Stimulated activated naive B cell treated with anti-CD40 and anti-IgM and Interleukin-4, amounts not matched to agents 10 μg/mL and 1 μg/mL and 100 μg/mL, for 72 hours (primary cell): ENCODE results near the gene VAMP2.

Experiments
- ATAC-seq, 2 donors: fragments of 150-1000 bp; cut with Tn5 transposase; replicated peaks; 2 replicates each; pipeline ENCODE4 v1.10.0; 2021; ENCODE audit warnings: moderate library complexity in 1 of 2
- DNase-seq: peaks from one replicate; pipeline ENCODE4 v3.0.0; 2021
- H3K27ac Mint-ChIP-seq: one replicate; pipeline ENCODE4 v1.8.0; 2022; ENCODE audit warnings: mild to moderate bottlenecking, mixed read lengths
- H3K27me3 Mint-ChIP-seq, 2 donors: one replicate each; pipeline ENCODE4 v1.8.0; 2022; ENCODE audit warnings: mixed read lengths in 2 of 2
- H3K36me3 Mint-ChIP-seq, 2 donors: one replicate each; pipeline ENCODE4 v1.8.0; 2022; ENCODE audit warnings: mixed read lengths in 2 of 2, mild to moderate bottlenecking in 1 of 2
- H3K4me1 Mint-ChIP-seq, 2 donors: one replicate each; pipeline ENCODE4 v1.8.0; 2022; ENCODE audit warnings: mixed read lengths in 2 of 2, mild to moderate bottlenecking in 1 of 2
- H3K4me3 Mint-ChIP-seq, 2 donors: one replicate each; pipeline ENCODE4 v1.8.0; 2022; ENCODE audit warnings: mild to moderate bottlenecking in 2 of 2, mixed read lengths in 2 of 2, moderate library complexity in 1 of 2
- H3K9me3 Mint-ChIP-seq, 2 donors: one replicate each; pipeline ENCODE4 v1.8.0; 2022; ENCODE audit warnings: mixed read lengths in 2 of 2, mild to moderate bottlenecking in 1 of 2

VAMP2 gene

DNA sequence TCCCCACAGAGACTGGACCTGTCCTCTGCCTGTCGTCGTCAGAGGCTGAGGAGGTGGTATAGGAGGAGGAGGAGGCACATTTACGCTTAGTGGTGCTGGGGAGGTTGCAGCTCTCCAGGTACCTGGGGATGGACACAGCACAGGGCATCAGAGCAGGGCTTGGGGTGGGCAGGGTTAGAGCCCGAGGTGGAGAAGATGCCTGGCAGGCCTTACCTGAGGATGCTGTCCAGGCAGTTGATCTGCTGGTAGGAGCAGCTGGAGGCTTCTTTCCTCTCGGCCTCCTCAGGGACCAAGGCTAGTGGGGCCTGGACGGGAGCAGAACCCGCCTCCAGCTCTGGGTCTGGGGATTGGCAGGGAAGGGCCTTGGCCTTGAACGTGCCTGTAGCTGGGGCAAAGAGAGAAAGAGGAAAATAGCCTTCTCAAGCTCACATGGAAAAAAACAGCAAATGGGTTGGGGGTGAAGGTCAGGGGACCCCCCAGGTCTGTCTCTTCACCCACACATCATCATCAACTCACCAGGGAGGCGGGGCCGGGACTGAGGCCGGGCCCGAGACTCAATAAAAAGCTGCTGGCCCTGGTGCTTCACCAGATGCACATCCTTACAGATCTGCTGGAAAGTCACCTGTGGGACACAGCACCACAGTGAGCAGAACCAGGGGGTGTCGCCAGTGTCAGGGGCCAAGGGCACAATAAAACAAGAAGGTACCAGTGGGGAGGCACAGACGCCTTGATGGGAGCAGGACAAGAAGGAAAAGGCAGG, 16.2 kb downstream of the VAMP2 start:
- Mint-ChIP-seq H3K4me1 (peaks cover 5 to 20% of the 10 kb centered on the region in 2 donors), H3K4me3 (no peak overlapping the region), H3K27ac (no peak overlapping the region), H3K27me3 (no peaks in the 10 kb centered on the region), H3K36me3 (peaks cover 54 to 75% of the 10 kb centered on the region in 2 donors), H3K9me3 (no peaks in the 10 kb centered on the region)
- ATAC-seq, result no peak
- no peak for DNase-seq

DNA sequence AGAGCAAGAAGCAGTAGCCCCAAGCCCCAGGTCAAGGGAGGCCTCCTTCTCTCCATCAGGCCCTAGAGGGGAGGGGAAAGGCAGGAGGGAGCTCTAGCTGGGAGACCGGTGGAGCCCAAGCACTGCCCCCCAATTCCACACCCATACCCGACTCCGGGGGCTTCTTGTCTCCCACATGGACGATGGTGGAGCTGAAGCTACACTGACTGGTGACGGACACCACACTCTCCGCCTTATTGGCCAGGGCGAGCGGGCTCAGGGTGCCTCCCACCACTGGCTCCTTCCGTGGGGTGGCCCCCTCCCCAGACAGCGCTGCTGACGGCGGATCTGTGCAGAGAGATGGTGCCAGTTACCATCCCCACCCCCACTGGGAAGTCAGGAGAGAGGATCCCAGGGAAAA, 16.9 kb downstream of the VAMP2 start:
- Mint-ChIP-seq H3K9me3 (no peaks in the 10 kb centered on the region), H3K4me1 (peaks cover 5 to 18% of the 10 kb centered on the region in 2 donors), H3K4me3 (no peak overlapping the region), H3K36me3 (peaks cover 59 to 82% of the 10 kb centered on the region in 2 donors), H3K27ac (peak overlapping the region; percentile 54), H3K27me3 (no peaks in the 10 kb centered on the region)
- ATAC-seq (no peak), DNase-seq (no peak)

DNA sequence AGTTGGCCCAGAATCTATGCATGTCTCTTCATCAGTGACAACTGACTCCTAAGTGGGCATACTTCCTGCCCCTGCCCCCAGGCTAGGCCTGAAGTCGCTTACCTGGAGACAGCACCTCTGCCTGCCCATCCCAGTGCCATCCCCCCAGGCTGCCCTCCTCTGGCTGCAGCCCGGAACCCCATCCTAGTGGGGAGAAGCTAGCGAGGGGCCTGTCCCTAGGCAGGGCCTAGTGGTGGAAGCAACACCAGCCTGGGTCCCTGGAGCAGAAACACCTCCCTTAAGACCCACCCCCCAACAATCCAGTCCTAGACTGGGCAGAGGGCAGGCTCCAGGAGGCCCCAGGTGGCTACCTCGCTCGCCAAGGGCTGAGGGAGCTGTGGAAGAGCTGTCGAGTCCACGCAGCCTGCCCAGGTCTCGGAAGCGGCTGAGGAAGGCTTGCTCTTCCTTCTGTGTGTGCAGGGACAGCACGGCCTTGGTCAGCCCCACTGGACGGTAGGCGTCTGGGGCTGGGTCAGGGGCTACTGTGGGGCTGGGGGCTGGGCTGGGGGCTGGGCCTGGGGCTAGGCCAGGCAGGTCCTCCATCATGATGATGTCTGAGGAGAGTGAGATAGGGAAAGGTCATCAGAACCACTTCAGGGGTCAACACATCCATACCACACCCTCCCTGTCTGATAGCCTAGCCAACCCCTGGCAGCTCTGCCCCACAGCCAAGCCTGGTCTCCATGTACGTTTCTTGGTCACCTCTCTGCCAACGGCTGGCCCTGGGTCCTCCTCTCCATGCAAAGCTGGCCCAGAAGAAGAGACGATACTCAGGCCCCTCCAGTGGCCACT, 18.1 kb downstream of the VAMP2 start:
- ATAC-seq (no peak), DNase-seq (no peak)
- no peak overlapping the region for H3K4me3 Mint-ChIP-seq

DNA sequence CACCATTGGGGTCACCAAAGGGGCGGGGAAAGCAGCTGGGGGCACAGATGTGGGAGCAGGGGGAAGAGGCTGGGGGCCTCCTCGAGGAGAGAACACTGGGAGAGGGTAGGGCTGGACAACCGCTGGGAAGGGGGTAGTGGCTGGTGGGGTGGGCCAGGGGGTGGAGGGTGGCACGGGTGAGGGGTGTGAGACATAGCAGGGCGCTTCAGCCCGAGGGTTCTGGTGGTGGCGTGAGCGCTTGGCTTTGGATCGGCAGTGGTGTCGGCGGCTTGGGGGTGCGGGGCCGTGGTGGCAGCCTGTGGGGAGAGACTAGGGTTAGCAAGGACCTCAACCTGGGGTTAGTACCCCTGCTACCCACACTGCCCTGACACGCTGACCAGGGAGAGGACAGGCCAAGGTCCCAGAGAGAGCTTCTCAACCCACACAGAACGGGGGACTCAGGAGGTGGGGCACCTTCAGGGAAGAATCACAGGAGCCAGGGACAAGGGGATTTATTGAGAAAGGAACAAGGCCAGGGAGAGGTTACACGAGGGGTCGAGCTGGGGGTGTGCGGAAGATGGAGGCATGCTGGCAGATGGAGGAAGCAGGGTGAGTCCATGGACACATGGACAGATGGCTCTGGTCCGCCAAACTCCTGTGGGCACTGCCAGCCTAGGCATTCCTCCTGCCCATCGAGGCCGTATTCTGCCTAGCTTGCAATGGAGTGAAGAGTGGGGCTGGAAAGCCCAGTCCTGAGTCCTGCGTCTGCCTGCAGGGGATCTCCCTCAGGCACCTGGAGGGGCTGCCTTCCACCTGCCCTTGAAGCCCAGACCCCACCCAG, 19.0 kb downstream of the VAMP2 start:
- Mint-ChIP-seq H3K36me3 (peaks cover 58 to 77% of the 10 kb centered on the region in 2 donors), H3K4me1 (peaks cover 5 to 9% of the 10 kb centered on the region in 2 donors), H3K9me3 (no peaks in the 10 kb centered on the region), H3K27me3 (no peaks in the 10 kb centered on the region), H3K4me3 (no peak overlapping the region), H3K27ac (no peak overlapping the region)
- ATAC-seq, result no peak
- DNase-seq, result no peak

More for the DNA sequence above, 18.1 kb downstream of the VAMP2 start:
- Mint-ChIP-seq H3K9me3 (no peaks in the 10 kb centered on the region), H3K27ac (no peak overlapping the region), H3K4me1 (peaks cover 5 to 11% of the 10 kb centered on the region in 2 donors), H3K36me3 (peaks cover 62 to 81% of the 10 kb centered on the region in 2 donors), H3K27me3 (no peaks in the 10 kb centered on the region)

DNA sequence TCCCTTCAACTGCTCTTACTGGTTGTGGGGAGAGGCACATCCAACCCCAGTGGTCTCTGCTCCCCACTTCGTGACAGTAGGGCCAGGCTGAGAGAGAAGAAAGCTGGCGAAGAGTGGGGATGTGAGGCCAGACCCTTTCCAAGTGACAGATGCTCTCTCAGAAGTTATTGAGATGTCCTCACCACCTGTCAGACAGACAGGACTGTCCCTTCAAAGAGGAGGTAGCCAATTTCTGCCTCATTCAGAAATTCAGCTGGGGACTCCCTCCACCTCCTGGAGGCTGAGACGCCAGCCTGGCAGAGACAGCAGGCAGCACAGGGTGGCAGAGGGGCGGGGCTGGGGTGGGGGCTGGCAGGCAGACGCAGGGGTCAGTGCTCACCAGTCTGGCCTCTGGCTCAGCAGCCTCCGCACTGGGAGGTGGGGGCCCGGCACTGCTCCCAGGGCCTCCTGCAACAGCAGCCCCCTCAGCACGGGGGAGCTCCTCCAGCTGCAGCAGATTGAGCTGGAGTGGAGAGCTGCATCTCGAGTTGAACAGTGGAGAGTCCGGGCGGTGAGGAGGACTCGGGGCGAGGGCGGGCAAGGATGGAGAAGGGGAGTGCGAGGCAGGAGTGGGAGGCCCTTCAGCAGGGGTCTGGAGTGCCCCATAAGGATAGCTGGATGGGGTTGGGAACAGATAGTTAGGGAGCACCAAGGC, 19.7 kb downstream of the VAMP2 start:
- Mint-ChIP-seq H3K4me3 (no peak overlapping the region), H3K27ac (no peak overlapping the region), H3K36me3 (peaks cover 53 to 71% of the 10 kb centered on the region in 2 donors), H3K4me1 (peaks cover 5 to 9% of the 10 kb centered on the region in 2 donors), H3K27me3 (no peaks in the 10 kb centered on the region), H3K9me3 (no peaks in the 10 kb centered on the region)
- DNase-seq, result no peak
- no peak for ATAC-seq

DNA sequence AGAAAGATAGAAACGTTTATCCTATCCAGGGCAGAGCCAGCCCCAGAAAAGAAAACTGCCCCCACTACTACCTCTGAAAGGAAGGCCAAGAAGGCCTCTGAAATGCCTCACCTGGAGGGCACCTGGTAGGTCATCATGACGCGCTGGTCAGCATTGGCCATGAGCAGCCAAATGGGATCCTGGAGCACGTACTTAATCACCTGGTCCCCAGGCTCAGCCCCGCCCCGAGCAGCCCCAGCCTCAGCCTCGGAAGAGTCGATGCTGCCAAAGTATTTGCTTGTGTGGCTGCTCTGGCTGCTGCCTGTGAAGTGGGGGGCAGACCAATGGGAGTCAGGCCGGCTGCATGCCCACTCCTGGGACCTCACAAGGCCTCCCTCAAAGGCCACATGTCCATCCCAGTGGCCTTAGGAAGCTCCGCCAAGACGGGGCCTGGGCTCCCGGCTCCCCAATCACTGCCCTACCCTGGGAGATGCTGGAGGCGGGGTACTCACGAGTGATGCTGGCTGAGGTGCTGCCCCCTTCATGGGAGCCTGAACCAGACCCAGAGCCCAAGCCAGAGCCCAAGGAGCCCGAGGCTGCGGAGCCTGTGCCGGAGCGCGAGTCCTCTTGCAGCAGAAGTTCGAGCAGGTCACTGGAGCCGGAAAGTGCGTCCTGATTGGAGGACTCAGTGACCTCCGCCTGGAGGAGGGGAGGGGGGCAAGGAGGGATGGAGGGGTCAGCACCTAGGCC, 20.4 kb downstream of the VAMP2 start:
- Mint-ChIP-seq H3K4me3 (no peak overlapping the region), H3K4me1 (peaks cover 5 to 9% of the 10 kb centered on the region in 2 donors), H3K36me3 (peaks cover 46 to 66% of the 10 kb centered on the region in 2 donors), H3K27me3 (no peaks in the 10 kb centered on the region), H3K27ac (no peak overlapping the region), H3K9me3 (no peaks in the 10 kb centered on the region)
- no peak for DNase-seq
- no peak for ATAC-seq

DNA sequence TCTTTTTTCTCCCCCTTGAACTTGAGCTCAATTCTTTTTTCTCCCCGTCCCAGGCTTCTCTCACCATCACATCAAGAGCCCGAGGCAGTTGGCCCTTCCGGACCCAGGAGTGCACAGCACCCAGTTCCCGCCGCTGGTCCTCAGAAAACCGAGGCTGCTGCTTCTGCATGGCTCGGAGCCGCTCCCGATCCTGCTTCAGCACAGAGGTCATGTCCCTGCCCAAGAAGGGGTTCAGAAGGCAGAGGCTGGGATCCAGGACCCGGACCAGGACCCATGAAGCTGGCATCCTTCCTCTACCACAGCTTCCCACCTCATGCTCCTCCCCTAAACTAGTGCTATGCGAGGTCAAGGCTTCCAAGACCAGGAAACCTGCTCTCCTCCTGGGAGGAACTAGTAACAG, 21.0 kb downstream of the VAMP2 start:
- no peaks in the 10 kb centered on the region for H3K27me3 Mint-ChIP-seq
- H3K27ac Mint-ChIP-seq, result no peak overlapping the region
- peaks cover 42 to 60% of the 10 kb centered on the region in 2 donors for H3K36me3 Mint-ChIP-seq
- ATAC-seq, result no peak
- no peaks in the 10 kb centered on the region for H3K9me3 Mint-ChIP-seq
- H3K4me1 Mint-ChIP-seq, result peaks cover 1 to 10% of the 10 kb centered on the region in 2 donors
- no peak overlapping the region for H3K4me3 Mint-ChIP-seq
- no peak for DNase-seq

DNA sequence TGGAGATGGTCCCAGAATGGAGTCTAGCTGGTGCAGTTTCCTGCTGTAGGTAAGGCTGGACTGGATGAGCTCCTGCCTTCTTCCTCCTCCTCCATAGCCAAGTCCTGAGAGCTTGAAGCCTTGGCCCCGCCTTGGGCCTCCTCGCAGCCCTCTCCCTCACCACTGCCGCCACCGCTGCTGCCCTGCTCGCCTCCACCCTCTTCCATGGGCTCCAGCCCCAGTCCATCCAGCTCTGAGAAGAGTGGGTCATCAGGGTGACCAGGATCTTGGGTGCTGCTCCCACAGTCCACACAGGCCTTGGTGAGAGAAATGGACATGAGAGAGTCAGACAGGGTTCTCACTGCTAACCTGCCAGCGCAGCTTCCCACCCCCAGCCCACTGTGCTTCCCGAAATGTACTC, 21.7 kb downstream of the VAMP2 start:
- H3K27me3 Mint-ChIP-seq, result no peaks in the 10 kb centered on the region
- no peak overlapping the region for H3K27ac Mint-ChIP-seq
- H3K9me3 Mint-ChIP-seq, result no peaks in the 10 kb centered on the region
- H3K36me3 Mint-ChIP-seq, result peaks cover 35 to 53% of the 10 kb centered on the region in 2 donors
- H3K4me3 Mint-ChIP-seq, result peak overlapping the region in 1 of 2 donors; percentile 34
- ATAC-seq (no peak), DNase-seq (no peak)
- H3K4me1 Mint-ChIP-seq, result peaks cover 0 to 9% of the 10 kb centered on the region in 2 donors

DNA sequence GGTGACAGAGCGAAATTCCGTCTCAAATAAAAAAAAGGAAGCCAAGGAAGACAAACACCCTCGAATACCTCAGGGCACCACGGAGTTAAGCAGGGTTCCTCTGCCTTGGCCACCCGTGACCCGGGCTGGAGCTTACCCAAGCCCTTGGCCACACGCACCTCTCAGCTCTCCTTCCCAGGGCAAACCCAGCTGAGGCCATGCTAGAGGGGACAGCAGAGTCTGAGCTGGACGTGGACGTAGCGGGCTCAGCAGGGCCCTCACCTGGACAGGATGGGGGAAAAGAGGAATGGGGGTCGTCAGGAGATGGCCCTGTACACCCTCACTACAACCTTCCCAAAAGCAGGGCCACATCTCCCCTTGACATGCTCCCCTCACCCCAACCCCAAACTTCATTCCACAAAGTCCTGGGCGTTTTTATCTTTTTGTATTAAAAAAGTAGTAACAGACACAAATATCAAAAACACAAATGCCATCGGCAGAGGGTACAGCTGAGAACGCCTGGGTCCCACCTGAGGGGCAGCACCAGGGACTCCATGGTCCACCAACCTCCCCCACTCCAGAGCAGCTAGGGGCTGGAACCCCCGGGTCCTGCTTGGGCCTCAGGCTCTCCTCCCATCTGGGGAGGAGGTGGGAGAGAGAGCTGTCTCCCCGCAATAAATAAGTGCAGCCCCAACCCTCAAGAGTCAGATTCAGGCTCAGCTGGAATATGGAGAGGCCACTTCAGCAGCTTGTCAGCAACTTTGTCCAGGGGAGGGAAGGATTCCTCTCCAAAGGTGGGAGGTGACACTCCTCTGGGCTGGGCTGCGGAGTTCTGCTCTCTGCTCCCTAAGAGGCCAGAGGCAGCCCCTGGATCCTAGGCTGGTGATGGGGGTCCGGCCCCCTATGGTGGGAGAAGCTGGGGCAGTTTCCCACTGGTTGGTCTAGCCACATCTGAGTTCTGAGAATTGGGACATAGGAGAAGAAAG, 22.4 kb downstream of the VAMP2 start:
- H3K4me1 Mint-ChIP-seq, result peaks cover 0 to 7% of the 10 kb centered on the region in 2 donors
- no peak overlapping the region for H3K27ac Mint-ChIP-seq
- H3K27me3 Mint-ChIP-seq, result no peaks in the 10 kb centered on the region
- ATAC-seq (no peak), DNase-seq (no peak)
- H3K36me3 Mint-ChIP-seq, result peaks cover 31 to 48% of the 10 kb centered on the region in 2 donors
- H3K9me3 Mint-ChIP-seq, result no peaks in the 10 kb centered on the region
- no peak overlapping the region for H3K4me3 Mint-ChIP-seq

DNA sequence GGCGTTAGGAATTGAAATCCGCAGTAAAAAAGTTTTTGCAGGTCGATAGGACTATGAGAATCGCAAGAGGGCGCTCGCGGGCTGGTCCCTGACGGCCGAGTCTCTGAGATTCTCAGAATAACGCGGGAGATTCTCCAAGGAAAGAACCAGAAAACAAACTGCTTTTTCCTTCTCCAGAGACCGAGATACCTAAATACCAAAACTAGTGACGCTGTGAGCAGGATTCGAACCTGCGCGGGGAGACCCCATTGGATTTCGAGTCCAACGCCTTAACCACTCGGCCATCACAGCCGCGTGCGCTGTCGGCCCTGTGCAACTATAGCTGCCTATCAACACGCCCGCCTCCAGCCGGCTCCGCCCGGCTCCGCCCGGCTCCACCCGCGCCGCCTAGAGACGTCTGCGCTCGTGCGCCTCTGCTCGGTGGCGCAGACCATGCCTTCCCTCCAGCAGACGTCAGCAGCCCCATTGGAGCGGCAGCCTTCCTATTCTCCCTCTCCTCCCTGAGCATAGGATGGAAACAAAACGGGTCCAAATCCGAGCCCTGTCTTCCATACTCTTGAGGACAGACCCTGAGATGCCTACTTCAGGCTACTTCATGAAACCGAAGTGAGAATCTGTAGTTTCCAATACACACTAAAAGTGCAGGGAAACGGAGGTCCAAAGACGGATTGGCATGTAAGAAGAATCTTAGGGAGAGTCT, 23.9 kb downstream of the VAMP2 start:
- no peak overlapping the region for H3K4me3 Mint-ChIP-seq
- DNase-seq (peak; percentile 96), ATAC-seq (peak; percentile 94 to 97)
- no peaks in the 10 kb centered on the region for H3K27me3 Mint-ChIP-seq
- H3K36me3 Mint-ChIP-seq, result peaks cover 29 to 35% of the 10 kb centered on the region in 2 donors
- H3K9me3 Mint-ChIP-seq, result no peaks in the 10 kb centered on the region
- H3K4me1 Mint-ChIP-seq, result peaks cover 0 to 7% of the 10 kb centered on the region in 2 donors
- no peak overlapping the region for H3K27ac Mint-ChIP-seq

DNA sequence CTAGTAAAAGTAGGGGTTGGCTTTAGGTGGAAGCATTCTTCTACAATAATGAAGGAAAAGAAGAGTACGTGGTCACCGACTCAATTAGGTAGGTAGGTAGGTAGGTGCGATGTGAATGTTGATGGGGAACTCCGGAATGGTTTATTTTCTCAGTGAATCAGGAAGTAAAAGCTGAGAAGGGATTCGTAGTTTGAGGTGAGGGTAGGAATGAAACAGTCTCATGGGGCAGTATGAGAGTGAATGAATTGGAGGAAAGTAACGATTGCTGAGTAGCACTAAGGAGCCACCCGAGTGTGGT, 24.4 kb downstream of the VAMP2 start:
- Mint-ChIP-seq H3K36me3 (peaks cover 24 to 30% of the 10 kb centered on the region in 2 donors), H3K27ac (no peak overlapping the region), H3K27me3 (no peaks in the 10 kb centered on the region), H3K9me3 (no peaks in the 10 kb centered on the region), H3K4me3 (no peak overlapping the region), H3K4me1 (peaks cover 0 to 7% of the 10 kb centered on the region in 2 donors)
- DNase-seq, result no peak
- ATAC-seq, result peak; percentile 60 to 63
